Epithelial cell of prostate (primary cell): ENCODE measurements around the gene SLC47A2.
"Not testable (repeated sequence)": the region's sequence is repeated elsewhere in the genome, so short reads cannot be mapped to it uniquely, and the experiment has no call there.

Source experiments
- DNase-seq: peaks from one replicate; pipeline ENCODE4 v3.0.0-alpha.2; 2011; ENCODE audit warnings: low read depth, low spot score
- H3K27ac ChIP-seq: fragments of 450-650 bp; 2 replicates; pipeline ENCODE4 v1.5.1; 2017; ENCODE audit warnings: mild to moderate bottlenecking

The SLC47A2 gene

GRCh38 chr17:19673623-19674022 is 42.8 kb downstream of the SLC47A2 start:
- DNase-seq, result no peak
- no peak overlapping the region for H3K27ac ChIP-seq

DNA sequence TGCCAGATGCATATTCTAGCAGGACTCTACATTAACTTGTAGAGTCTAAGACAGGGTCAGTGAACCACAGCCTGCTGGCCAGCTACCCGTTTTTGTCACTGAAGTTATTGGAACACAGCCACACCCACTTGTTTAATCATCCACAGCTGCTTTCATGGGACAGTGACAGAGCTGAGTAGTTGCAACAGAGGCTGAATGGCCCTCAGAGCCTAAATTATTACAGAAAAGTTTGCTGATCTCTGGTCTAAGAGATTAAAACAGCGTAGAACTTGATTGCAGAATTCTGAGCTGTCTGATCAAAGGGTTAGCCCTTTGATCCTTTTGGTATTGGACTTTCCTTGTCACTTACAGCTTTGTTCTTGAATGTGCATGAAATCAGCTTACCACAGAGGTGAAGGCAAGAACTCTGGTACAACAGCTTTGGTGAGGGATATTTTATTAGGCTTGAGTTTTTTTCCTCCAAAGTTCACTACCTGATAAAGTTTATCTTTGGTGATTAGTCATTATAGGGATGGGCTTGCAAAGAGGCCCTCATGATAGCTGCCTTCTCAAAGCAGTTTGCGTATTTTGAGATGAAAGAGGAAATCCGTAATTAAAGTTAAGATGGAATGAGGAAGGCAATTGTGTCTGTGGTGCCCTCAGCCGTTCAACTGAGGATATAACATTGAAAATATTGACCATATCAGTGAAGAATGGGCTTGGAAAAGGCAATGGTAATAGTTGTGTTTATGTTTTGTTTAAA is 44.2 kb downstream of the SLC47A2 start:
- peak overlapping the region; percentile 14 for H3K27ac ChIP-seq
- no peak for DNase-seq

DNA sequence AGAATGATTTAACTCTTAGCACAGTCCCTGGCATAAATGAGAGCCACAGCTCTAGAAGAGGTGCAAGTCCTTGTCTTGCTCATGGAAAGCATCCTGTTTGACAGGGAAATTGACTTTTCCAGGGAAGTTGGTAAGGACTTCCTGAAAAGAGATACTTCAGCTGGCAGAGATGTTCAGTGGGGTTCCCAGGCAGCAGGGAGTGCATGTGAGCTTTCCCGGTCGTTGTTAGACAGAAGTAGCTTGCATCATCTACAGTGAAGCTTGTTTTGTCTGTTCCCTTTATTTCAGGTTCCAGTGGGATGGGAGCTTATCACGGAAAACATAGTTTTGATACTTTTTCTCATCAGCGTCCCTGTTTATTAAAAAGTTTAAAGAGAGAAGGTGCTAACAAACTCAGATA is 45.0 kb downstream of the SLC47A2 start:
- H3K27ac ChIP-seq, result no peak overlapping the region
- no peak for DNase-seq

GRCh38 chr17:19670908-19671307 is 45.5 kb downstream of the SLC47A2 start:
- no peak overlapping the region for H3K27ac ChIP-seq
- DNase-seq, result no peak

DNA sequence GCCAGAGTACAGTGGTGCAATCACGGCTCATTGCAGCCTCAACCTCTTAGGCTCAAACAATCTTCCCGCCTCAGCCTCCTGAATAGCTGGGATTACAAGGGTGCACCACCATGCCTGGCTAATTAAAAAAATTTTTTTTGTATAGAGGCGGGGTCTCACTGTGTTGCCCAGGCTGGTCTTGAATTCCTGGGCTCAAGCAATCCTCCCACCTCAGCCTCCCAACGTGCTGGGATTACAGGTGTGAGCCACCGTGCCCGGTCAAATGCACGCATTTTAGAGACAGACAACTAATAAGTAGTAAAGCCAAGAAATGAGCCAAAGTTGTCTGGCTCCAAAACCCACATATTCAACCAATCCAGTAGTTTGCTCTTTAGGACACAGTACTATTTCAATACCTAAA is 46.7 kb downstream of the SLC47A2 start:
- H3K27ac ChIP-seq, DNase-seq: not testable (repeated sequence)

DNA sequence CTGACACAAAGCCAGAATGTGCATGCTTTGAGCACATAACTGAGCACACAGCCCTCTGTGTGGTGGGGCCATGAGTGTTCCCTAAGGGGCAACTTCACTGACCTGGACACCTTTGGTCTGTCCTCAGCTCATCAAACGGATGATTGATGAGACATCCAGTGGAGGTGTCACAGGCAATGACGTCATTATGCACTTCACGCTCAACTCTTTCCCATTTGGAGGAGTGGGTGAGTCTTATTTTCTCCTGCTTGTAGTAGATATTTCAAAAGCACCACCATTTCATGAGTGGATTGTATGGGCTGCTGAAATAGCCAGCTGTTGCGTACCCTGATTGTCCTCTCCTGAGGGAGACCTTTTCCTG is 51.6 kb downstream of the SLC47A2 start:
- H3K27ac ChIP-seq, result no peak overlapping the region
- no peak for DNase-seq

GRCh38 chr17:19664136-19664820 is 52.1 kb downstream of the SLC47A2 start:
- no peak overlapping the region for H3K27ac ChIP-seq
- no peak for DNase-seq

DNA sequence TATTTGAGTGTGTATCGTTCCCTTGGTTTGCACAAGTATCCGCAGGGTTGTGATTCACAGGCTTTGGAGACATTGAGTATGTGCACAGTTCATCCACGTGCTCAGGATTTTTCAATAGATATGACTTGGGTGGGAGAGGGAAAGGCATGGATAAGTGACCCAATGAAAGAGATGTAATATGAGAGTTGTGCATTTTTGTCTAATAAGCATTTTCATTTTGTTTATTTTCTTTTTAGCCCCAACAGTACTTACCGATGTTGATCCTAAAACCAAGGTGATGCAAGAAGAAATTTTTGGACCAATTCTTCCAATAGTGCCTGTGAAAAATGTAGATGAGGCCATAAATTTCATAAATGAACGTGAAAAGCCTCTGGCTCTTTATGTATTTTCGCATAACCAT is 53.3 kb downstream of the SLC47A2 start:
- H3K27ac ChIP-seq, result no peak overlapping the region
- no peak for DNase-seq

DNA sequence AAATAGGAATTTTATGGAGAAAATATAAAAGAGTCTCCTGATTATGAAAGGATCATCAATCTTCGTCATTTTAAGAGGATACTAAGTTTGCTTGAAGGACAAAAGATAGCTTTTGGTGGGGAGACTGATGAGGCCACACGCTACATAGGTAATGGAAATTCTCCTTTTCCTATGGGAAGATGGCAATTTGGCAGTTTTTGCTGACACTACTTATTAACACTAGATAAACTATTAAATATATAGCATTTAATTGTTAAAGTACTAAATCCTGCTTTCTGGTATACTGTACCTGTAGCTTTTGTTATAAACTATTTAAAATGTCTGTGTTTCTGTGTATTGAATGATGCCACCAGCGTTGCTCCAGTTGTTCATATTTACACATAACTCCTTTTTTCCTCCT is 55.3 kb downstream of the SLC47A2 start:
- no peak for DNase-seq
- no peak overlapping the region for H3K27ac ChIP-seq

DNA sequence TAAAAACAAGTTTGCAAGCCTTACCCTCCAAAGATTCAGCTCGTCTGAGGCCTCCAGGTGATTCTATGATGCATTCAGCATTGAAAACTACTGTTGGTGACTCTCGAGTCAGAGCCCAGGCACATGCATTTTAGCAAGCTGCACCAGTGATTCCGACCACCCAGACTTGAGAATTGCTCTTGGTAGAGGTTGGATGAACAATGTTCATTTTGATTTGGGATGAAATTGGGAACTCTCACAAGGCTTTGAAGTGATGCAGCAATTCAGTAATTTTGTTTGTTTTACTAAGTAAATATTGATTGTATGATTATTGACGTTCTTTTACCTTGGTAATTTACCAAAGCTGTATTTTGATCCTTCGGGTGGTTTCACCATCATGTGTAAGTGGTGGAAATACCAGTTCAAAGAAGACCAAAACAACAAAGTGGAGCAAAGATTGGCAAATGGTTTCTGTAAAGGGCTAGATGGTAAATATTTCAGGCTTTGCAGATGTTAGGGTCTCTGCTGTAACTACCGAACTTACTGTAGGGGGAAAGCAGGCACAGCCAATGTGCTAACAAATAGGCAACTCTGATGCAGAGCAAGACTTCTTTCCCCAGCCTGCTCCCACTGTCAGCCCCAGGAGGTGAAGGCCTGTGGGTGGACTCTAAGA is 56.0 kb downstream of the SLC47A2 start:
- no peak overlapping the region for H3K27ac ChIP-seq
- no peak for DNase-seq

GRCh38 chr17:19659366-19660177 is 56.8 kb downstream of the SLC47A2 start:
- H3K27ac ChIP-seq, result no peak overlapping the region
- no peak for DNase-seq

DNA sequence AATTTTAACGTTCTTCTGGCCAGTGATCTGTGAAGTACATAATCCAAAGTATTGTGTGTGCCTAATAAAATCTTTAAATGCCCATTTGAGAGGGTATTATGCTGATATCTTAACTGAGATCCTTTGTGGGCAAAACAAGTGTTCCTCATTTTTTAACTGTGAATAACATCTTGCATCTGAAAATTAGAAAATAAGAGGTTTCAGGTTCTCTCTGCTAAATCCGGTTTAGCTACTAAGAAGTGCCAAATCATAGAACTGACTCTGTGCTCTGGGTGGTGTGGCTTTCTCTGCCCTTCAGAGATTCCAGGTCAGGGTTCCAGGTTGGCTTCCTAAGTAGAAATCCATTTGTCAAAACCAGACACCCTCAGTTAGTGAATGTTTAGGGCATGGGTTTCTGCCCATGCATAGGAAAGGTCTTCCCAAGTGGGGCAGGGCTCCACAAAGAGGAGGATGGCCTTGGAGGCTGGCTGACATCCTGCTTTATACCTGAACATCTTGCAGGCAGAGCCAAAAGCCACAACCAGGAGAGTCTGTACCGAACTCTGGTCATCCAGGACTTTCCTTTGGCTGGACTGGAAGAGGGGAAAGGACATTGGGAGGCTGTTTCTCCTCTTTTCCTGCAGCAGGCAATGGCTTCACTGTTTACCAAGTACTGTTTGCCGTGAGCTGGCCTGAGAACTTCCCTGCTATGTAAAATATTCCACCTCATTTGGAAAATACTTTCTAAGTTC is 59.4 kb downstream of the SLC47A2 start:
- no peak for DNase-seq

GRCh38 chr17:19656336-19656735 is 60.0 kb downstream of the SLC47A2 start:
- H3K27ac ChIP-seq, result no peak overlapping the region
- no peak for DNase-seq

More for the DNA sequence above, 59.4 kb downstream of the SLC47A2 start:
- H3K27ac ChIP-seq, result no peak overlapping the region

GRCh38 chr17:19654896-19655295 is 61.5 kb downstream of the SLC47A2 start:
- H3K27ac ChIP-seq, result no peak overlapping the region
- no peak for DNase-seq

DNA sequence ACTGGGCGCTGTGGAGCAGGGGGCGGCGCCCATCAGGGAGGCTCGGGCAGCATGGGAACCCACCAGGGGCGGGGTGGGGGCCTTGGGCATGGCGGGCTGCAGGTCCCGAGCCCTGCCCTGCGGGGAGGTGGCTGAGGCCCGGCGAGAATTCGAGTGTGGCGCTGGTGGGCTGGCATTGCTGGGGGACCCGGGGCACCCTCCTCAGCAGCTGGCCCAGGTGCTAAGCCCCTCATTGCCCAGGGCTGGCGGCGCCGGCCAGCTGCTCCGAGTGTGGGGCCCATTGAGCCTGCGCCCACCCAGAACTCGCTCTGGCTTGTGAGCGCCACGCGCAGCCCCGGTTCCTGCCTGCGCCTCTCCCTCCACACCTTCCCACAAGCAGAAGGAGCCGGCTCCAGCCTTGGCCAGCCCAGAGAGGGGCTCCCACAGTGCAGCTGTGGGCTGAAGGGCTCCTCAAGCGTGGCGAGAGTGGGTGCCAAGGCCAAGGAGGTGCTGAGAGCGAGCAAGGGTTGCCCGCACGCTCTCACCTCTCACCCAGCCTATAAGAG is 62.0 kb downstream of the SLC47A2 start:
- DNase-seq, result no peak
- no peak overlapping the region for H3K27ac ChIP-seq

- no peak for DNase-seq
- H3K27ac ChIP-seq, result peak overlapping the region; percentile 81
Measured at GRCh38 chr17:19652595-19652994, 63.8 kb downstream of the SLC47A2 start.

DNA sequence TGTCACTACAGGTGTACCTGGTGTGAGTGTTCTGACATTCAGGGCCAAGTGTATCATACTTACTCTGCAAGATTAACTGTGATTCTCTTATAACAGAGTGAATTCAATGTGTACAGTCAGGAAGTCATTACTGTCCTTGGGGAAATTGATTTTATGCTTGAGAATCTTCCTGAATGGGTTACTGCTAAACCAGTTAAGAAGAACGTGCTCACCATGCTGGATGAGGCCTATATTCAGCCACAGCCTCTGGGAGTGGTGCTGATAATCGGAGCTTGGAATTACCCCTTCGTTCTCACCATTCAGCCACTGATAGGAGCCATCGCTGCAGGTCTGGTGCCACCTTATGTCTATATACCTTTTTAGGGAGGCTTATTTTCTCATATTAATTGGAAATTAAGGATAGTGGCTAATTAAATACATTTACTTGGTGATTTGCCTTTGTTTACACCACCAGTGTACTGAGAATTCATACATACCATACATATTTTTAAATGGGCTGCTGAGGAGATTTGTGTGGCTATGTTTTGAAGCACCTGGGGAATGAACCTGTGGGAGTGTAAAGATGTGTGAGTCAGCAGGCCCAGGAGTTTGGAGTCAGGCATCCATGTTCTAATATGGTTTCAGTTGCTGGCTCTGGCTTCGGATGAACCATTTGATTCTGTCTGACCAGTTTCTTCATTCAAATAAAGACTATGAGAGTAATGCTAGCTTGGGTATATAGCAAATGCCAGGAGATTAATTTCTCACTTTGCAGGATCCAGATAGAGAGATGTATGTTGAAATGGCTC is 64.7 kb downstream of the SLC47A2 start:
- DNase-seq, result no peak
- H3K27ac ChIP-seq, result peak overlapping the region; percentile 81

GRCh38 chr17:19650826-19651225 is 65.6 kb downstream of the SLC47A2 start:
- DNase-seq, result no peak
- H3K27ac ChIP-seq, result peak overlapping the region; percentile 81

DNA sequence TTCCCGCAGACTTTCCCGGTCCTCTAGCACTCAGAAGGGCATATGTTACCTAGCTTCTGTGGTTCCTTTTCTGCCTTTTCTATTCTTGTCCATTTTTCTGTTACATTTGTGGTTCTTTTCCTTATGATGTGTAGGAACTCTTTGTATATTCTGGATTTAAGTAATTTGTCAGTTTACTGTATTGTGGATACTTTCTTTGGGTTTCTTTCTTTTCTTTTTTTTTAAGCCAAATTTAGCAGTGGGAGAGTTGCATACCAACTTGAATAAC is 67.2 kb downstream of the SLC47A2 start:
- H3K27ac ChIP-seq, result peak overlapping the region; percentile 81
- no peak for DNase-seq
